ENCODE measurements around the gene RAB6B. TPM values are rescaled to one million over a fixed set of nuclear protein-coding genes. Genes with fewer than 3 reads are reported as not detected.

RAB6B gene
- total RNA-seq, 6 experiments from 2014 or later, result 0.09 to 0.60 (median 0.36) TPM

DNA sequence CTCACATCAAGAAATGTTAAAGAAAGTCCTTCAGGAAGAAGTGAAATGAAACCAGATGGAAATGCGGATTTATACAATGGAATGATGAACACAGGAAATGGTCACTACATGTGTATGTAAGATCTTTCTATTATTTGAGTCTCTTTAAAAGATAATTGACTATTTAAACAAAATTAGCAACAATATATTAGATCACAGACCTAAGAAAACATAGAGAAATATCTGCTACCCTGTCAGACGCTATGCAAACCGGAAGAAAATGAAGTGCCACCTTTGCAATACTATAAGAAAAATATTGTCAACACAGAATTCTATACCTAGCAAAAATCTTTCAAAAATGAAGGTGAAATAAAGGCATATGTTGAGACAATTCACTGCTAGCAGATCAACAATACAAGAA, 17.2 kb downstream of the RAB6B start:
- H3K27me3 ChIP-seq, result no peaks in the 10 kb centered on the region
- no peak for ATAC-seq
- DNase-seq, result no peak
- intact Hi-C loops (cut with DNase I), result no loop called here
- TF ChIP-seq, protein P1, sequence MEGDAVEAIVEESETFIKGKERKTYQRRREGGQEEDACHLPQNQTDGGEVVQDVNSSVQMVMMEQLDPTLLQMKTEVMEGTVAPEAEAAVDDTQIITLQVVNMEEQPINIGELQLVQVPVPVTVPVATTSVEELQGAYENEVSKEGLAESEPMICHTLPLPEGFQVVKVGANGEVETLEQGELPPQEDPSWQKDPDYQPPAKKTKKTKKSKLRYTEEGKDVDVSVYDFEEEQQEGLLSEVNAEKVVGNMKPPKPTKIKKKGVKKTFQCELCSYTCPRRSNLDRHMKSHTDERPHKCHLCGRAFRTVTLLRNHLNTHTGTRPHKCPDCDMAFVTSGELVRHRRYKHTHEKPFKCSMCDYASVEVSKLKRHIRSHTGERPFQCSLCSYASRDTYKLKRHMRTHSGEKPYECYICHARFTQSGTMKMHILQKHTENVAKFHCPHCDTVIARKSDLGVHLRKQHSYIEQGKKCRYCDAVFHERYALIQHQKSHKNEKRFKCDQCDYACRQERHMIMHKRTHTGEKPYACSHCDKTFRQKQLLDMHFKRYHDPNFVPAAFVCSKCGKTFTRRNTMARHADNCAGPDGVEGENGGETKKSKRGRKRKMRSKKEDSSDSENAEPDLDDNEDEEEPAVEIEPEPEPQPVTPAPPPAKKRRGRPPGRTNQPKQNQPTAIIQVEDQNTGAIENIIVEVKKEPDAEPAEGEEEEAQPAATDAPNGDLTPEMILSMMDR (IDR thresholded peaks at IDR 0.05), result no peak
- no peak for TF ChIP-seq POLR2A (IDR thresholded peaks at IDR 0.05)
- WGBS (ENCODE audit: insufficient coverage, low coverage, low lambda C conversion rate, missing lambda C conversion rate), result 84% methylated on average over 3 of the region's 3 CpGs
- no peak overlapping the region for H3K27ac ChIP-seq
- no peaks in the 10 kb centered on the region for H3K36me3 ChIP-seq
- no peaks in the 10 kb centered on the region for H3K4me1 ChIP-seq
- no peak overlapping the region for H3K4me3 ChIP-seq
- no peaks in the 10 kb centered on the region for H3K9me3 ChIP-seq

- intact Hi-C loops (cut with DNase I), result no loop called here
- WGBS (ENCODE audit: insufficient coverage, low coverage, low lambda C conversion rate, missing lambda C conversion rate), result 56% methylated on average over 2 of the region's 2 CpGs
- no peak overlapping the region for H3K4me3 ChIP-seq
- TF ChIP-seq POLR2A (IDR thresholded peaks at IDR 0.05), result no peak
- TF ChIP-seq, protein P1 (IDR thresholded peaks at IDR 0.05), result no peak
- no peak overlapping the region for H3K27ac ChIP-seq
- no peaks in the 10 kb centered on the region for H3K27me3 ChIP-seq
- no peaks in the 10 kb centered on the region for H3K4me1 ChIP-seq
- DNase-seq, result peak in 1 of 3 donors; percentile 8
- no peak for ATAC-seq
- no peaks in the 10 kb centered on the region for H3K9me3 ChIP-seq
- no peaks in the 10 kb centered on the region for H3K36me3 ChIP-seq
Measured at GRCh38 chr3:133877221-133877620, 18.5 kb downstream of the RAB6B start.

- H3K9me3 ChIP-seq, result no peaks in the 10 kb centered on the region
Measured at GRCh38 chr3:133874761-133875438, 20.8 kb downstream of the RAB6B start.

GRCh38 chr3:133874344-133874743, 21.3 kb downstream of the RAB6B start:
- no peaks in the 10 kb centered on the region for H3K9me3 ChIP-seq
- intact Hi-C loops (cut with DNase I), result no loop called here
- no peak overlapping the region for H3K4me3 ChIP-seq
- H3K27ac ChIP-seq, result no peak overlapping the region
- TF ChIP-seq POLR2A (IDR thresholded peaks at IDR 0.05), result no peak
- H3K4me1 ChIP-seq, result no peaks in the 10 kb centered on the region
- no peaks in the 10 kb centered on the region for H3K27me3 ChIP-seq
- ATAC-seq (no peak), DNase-seq (no peak)
- no CpG with 5 or more reads among the region's 1 CpG for WGBS (ENCODE audit: insufficient coverage, low coverage, low lambda C conversion rate, missing lambda C conversion rate)
- H3K36me3 ChIP-seq, result no peaks in the 10 kb centered on the region

More at GRCh38 chr3:133874761-133875438, 20.8 kb downstream of the RAB6B start:
- intact Hi-C loops (cut with DNase I), result no loop called here
- H3K27me3 ChIP-seq, result no peaks in the 10 kb centered on the region
- no peaks in the 10 kb centered on the region for H3K4me1 ChIP-seq
- H3K27ac ChIP-seq, result no peak overlapping the region
- no peaks in the 10 kb centered on the region for H3K36me3 ChIP-seq
- peak in 1 of 3 donors; percentile 2 for DNase-seq
- WGBS (ENCODE audit: insufficient coverage, low coverage, low lambda C conversion rate, missing lambda C conversion rate), result 55% methylated on average over 8 of the region's 8 CpGs
- ATAC-seq, result no peak
- no peak overlapping the region for H3K4me3 ChIP-seq
- TF ChIP-seq, protein P1 (IDR thresholded peaks at IDR 0.05), result no peak
- TF ChIP-seq POLR2A (IDR thresholded peaks at IDR 0.05), result no peak

DNA sequence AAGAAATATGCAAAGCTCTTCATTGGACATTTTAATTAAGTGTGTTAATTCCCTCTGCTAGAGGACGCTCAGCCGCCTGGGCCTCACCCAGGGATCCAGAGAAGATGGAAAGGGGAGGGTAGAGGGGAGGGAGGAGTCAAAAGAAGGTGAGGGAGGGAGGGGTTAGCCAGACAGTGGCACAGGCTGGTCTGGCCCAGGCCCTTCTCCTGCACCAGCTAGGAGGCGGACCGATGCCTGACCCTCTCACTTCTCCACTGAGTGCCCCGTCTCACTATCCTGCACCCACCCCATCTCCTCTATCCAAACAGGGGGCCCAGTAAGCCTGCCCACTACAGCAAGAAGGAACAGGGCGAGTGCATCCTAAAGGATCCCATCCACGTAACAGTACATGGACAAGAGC, 22.9 kb downstream of the RAB6B start:
- DNase-seq (no peak), ATAC-seq (no peak)
- 64% methylated on average over 3 of the region's 7 CpGs for WGBS (ENCODE audit: insufficient coverage, low coverage, low lambda C conversion rate, missing lambda C conversion rate)

More for the DNA sequence above, 22.9 kb downstream of the RAB6B start:
- intact Hi-C loops (cut with DNase I), result no loop called here
- H3K9me3 ChIP-seq, result no peaks in the 10 kb centered on the region
- no peak overlapping the region for H3K4me3 ChIP-seq
- H3K27ac ChIP-seq, result no peak overlapping the region
- no peaks in the 10 kb centered on the region for H3K36me3 ChIP-seq
- H3K4me1 ChIP-seq, result no peaks in the 10 kb centered on the region
- no peaks in the 10 kb centered on the region for H3K27me3 ChIP-seq
- no peak for TF ChIP-seq POLR2A (IDR thresholded peaks at IDR 0.05)
- TF ChIP-seq, protein P1 (IDR thresholded peaks at IDR 0.05), result no peak

Data from right lobe of liver (tissue), 6 donors.